H1 (cell line): ENCODE measurements around the gene SPIRE1. TPM values are rescaled to one million over a fixed set of nuclear protein-coding genes. Genes with fewer than 3 reads are reported as not detected.

Experiments
- CBX8 ChIP-seq: fragments of 300-800, 300-1000 bp; sonication (generic); IDR thresholded peaks from 2 replicates; pipeline ENCODE4 v1.7.1; 2016; ENCODE audit warnings: low read depth, low read length, borderline replicate concordance
- EZH2 ChIP-seq: fragments of 200-600 bp; sonication (generic); IDR thresholded peaks from 2 replicates; pipeline ENCODE4 v1.7.1; 2012; ENCODE audit warnings: low read depth, mild to moderate bottlenecking, moderate library complexity, low read length, inconsistent platforms; ENCODE audit not compliant: severe bottlenecking
- polyA plus RNA-seq, 7 experiments: library from polyadenylated mRNA; depleted of rRNA in 3 of 7; stranded (reverse) in 5 of 7; unstranded in 2 of 7; fragments of >200 nt in 5 of 7; fragments of 200-250 nt in 2 of 7; gene quantifications; 1 replicate in 5 of 7; 2 replicates in 1 of 7; 4 replicates in 1 of 7; pipeline versions ENCODE4 v1.2.1 to v1.2.3, GENCODE V29; 2011 to 2013; ENCODE audit warnings: missing spikeins in 2 of 7, mixed read lengths in 2 of 7
- total RNA-seq: library from RNA; stranded (reverse); fragmentation: NEBNext Ultra II Directional; extraction: Animal tissue kit (Norgen Biotek cat#: 25700); gene quantifications from 2 replicates; pipeline ENCODE4 v1.2.1, GENCODE V29; 2021

SPIRE1 gene
- total and polyA plus RNA-seq, 2 of the 8 experiments (the other 6 are each of a cell fraction or from before 2014, with no cell fraction given): 6.0 to 21.5 TPM

DNA sequence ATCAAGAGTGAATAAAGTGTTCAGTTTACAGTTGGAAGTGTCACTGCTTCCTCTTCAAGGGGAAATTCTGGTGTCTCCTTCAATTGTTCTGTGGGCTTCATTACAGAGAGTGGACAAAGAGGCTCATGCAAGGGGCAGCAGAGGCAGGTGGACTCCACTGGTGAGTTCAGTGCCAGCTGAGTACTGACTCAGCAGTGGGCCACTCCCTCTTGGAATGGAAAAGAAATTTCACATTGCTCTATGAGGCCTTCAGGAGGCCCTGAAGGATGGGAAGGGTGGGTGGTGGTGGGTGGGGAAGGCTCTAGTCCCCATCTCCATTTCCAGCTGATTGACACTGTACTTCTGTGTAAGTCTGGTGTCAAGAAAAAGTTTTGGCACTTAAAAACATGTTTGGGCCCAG is 183.8 kb downstream of the SPIRE1 start (continued):
- no peak for TF ChIP-seq CBX8
- TF ChIP-seq EZH2: no peak
